PC-9 (cell line): ENCODE measurements around the gene NTMT1.

Experiments
- EZH2 ChIP-seq: fragments of 200-600 bp; sonication (generic); IDR thresholded peaks from 2 replicates; pipeline ENCODE4 v1.8.0; 2017; ENCODE audit warnings: antibody characterized with exemption, low read depth
- TF ChIP-seq, protein P1 (sequence below): fragments of 200-600 bp; sonication (generic); conservative IDR thresholded peaks from 2 replicates; pipeline ENCODE4 v1.6.1; 2017; ENCODE audit warnings: mixed run types, antibody characterized with exemption, mild to moderate bottlenecking, moderate library complexity

DNA sequence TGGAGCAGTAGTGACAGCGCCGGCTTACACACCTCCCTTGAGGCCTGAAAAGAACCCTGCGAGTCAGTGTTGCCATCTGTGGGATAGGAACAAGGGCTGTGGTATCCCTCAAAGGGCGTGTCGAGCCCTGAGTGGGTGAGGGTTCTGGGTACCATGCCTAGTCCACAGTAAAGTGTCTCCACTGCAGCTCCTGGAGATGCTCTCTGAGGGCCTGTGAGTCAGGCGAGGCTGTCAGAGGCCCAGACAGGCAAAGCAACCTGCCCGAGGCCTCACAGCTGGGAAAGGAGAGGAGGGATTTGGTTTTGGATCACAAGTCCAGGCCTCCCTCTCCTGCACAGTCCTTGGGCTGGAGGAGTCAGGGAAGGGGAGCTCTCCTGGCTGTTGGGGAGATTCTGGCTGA lies 45.6 kb downstream of the NTMT1 start:
- TF ChIP-seq, protein P1, sequence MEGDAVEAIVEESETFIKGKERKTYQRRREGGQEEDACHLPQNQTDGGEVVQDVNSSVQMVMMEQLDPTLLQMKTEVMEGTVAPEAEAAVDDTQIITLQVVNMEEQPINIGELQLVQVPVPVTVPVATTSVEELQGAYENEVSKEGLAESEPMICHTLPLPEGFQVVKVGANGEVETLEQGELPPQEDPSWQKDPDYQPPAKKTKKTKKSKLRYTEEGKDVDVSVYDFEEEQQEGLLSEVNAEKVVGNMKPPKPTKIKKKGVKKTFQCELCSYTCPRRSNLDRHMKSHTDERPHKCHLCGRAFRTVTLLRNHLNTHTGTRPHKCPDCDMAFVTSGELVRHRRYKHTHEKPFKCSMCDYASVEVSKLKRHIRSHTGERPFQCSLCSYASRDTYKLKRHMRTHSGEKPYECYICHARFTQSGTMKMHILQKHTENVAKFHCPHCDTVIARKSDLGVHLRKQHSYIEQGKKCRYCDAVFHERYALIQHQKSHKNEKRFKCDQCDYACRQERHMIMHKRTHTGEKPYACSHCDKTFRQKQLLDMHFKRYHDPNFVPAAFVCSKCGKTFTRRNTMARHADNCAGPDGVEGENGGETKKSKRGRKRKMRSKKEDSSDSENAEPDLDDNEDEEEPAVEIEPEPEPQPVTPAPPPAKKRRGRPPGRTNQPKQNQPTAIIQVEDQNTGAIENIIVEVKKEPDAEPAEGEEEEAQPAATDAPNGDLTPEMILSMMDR = no peak
- TF ChIP-seq EZH2 = no peak
